GF-D8 (cell line): ENCODE data around the gene C2CD4A.
A peak's percentile ranks its signal among the peaks of the same experiment; 100 is the strongest.

Source experiments
- DNase-seq: peaks from one replicate; lab custom pipeline; 2025; lab: John Stamatoyannopoulos, UW

The C2CD4A gene

DNA sequence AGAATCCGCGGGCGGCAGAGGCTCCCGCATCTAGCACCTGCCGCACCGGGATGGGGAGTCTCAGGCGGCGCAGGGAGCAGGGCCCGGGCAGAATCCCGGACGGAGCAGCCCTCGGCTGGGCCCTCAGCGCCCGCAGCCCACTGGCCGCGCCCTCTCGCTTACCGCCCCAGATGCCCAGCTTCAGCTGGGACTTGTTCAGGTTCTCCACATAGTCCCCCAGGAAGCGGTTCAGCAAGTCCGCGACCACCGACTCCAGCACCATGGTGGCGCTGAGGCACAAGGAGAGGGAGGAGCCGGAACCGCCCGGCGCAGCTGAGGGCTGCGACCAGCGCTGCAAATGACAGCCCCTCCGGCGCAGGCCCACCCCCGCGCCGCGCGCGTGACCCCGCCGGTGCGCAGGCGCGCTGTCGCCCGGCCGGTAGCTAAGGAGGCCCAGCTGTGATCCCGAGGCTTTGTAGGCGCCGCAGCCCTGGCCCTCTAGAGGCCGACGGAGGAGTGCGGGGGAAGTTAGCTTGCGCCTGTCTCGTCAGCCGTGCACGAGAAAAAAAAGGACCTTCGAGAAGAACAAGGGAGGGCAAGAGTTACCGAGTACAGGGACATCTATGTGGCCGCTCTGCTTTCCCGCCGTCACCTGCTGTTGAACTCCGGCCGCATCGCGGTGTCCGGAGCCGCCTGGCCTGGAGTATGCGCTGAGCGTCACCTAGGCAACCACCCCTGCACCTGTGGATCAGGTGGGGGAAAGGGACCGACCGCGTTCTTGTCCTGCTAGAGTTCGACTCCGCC is 6.5 kb upstream of the C2CD4A start, which contains the start of gene VPS13C:
VPS13C (minus strand) TSS at position 335 of the 783 bp plus-strand sequence; CDS start at position 262, 73 bp downstream.
- DNase-seq = peak; percentile 81

DNA sequence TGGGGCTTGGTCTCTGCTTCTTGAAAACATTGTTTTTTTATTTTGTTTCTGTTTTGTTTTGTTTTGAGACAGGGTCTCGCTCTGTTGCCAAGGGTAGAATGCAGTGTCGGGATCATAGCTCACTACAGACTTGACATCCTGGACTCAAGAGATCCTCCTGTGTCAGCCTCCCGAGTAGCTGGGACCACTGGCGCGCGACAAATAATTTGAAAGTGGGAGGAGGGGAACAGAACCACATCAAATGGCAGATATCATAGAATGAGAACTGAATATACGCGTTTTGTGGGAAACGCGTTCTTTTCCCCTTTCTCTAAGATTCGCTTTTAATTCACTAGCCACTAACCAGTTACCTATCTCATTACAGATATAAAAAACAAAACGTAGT is 5.9 kb upstream of the C2CD4A start:
- no peak for DNase-seq

DNA sequence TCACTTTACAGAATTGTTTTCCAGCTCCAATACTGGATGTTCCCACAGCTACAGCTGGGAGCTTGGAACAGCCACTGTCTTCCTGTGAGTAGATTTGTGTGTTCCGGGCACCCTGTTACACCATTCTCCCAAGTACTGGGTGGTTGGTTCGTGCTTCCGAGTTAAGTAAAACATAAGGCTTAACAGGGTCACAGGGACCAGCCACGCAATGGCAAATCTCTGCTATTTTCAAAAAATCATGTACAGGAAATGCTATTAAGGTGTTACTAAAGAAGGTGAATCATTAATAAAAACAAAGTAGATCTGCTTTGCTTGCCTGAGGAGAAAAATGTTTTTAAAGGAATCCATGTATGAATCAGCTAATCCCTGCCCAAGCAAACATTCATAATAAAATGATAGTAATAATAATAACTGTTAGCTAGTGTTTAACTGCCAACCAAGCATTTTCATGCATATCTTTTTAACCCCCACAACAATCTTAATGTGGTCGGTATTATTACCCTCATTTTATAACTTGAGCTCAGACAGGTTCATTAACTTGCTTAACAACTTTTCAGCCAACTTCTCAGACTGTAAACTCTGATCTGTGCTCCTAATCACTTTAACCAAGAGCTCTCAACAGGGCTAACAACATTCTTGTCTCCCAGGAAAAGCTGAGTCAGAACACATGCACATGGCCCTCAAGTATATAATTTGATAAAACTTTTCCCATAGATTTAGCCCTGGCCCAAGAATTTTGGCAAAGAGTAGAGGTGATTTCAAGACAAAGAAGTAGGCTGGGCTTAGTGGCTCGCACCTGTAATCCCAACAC is 2.7 kb upstream of the C2CD4A start:
- DNase-seq = no peak

DNA sequence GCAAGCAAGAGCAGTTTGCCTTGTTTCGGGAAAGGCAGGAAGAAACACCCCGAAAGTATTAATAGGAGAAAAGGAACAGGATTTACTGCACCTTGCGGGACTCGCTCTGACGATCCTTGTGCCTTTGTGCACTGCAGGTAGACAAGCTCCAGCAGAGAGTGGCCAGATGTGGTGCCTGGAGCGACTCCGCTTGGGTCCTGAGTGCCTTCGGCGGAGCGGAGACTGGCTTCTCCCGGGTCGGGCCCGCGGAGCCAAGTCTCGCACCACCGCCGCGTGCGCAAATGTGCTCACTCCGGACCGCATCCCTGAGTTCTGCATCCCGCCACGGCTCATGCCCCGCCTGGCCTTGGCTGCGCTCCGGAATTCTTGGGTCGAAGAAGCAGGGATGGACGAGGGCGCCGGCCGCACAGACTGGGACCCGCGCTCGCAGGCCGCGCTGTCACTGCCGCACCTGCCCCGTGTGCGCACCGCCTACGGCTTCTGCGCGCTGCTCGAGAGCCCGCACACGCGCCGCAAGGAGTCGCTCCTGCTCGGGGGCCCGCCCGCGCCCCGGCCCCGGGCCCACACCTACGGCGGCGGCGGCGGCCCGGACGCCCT is 769 bp downstream of the C2CD4A start:
- no peak for DNase-seq

DNA sequence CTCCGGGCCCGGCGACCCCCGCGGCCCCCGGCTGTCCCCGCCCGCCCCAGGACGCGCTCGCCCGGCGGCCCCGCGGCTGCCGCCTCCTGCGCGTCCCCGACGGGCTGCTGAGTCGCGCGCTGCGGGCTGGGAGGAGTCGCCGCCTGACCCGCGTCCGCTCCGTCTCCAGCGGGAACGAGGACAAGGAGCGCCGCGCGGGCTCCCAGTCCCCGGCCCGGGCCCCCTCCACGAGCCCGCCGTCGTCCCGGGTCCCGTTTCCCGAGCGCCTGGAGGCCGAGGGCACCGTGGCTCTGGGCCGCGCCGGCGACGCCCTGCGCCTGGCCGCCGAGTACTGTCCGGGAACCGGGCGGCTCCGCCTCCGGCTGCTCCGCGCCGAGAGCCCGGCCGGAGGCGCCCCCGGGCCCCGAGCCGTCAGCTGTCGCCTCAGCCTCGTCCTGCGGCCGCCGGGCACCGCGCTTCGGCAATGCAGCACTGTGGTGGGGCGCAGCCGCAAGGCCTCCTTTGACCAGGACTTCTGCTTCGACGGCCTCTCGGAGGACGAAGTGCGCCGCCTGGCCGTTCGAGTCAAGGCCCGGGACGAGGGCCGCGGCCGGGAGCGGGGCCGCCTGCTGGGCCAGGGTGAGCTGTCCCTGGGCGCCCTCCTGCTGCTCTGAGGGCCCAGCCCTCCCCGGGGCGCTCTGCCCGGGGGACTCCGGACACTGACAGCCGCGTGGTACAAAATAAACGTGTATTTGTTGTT is 1.5 kb downstream of the C2CD4A start:
- no peak for DNase-seq

DNA sequence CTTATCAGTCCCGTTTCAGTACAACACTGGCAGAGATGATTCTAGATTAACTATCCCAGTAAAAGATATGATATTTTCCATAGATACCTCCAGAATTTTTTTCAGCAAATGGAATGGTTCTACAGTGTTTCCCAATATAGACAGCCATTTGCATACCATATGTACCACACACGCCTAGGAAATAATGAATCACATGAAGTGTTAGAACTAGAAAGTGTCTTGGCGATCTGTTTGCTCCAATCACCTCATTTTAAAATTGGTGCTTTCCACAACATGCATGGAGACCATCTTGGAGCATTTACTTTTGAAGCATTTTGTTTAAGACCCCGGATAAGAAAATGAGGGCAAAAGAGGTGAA is 2.0 kb downstream of the C2CD4A start:
- no peak for DNase-seq

DNA sequence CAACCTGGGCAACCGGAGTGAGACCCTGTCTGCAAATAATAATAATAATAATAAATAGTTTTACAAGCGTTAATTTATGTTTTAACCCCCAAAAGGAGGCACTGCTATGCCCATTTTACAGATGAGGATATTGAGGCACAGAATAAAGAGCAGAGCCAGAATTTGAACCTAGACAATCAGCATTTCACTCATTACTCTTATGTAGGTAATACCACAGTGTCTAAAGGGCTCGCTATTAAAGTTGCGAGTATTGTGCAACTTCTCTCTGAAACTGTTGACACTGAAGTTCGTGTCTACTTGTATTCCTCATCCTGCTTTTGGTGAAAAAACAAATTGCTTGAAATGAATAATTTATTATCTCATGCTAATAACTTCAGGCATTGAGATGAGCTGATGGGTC is 2.8 kb downstream of the C2CD4A start:
- DNase-seq = no peak

DNA sequence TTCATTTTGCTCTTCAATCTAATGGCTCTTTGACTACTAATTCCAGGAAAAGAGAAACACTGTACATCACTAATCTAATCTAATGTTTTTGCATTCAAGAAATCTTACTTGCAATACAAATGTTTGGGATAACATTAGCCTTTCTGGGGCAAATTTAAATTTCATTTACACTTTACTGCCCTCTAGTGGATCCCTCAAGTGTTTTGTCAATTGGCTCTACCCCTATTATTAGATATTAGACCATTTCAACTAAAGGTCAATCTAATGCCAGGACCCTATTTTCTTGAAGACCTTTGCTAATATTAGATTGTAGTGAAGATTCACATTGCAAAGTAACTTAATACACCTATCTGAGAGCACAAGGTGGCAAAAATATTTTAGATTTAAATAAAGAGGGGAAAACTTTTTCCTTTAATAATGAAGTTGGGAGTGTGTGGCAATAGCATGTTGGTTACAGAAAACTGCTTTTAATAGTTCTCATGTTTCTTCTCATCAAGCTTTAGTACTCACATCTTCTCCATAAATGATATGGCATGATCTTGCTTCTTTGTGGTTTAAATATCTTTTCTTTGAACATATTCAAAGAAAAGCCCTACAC is 5.0 kb downstream of the C2CD4A start:
- DNase-seq = no peak

DNA sequence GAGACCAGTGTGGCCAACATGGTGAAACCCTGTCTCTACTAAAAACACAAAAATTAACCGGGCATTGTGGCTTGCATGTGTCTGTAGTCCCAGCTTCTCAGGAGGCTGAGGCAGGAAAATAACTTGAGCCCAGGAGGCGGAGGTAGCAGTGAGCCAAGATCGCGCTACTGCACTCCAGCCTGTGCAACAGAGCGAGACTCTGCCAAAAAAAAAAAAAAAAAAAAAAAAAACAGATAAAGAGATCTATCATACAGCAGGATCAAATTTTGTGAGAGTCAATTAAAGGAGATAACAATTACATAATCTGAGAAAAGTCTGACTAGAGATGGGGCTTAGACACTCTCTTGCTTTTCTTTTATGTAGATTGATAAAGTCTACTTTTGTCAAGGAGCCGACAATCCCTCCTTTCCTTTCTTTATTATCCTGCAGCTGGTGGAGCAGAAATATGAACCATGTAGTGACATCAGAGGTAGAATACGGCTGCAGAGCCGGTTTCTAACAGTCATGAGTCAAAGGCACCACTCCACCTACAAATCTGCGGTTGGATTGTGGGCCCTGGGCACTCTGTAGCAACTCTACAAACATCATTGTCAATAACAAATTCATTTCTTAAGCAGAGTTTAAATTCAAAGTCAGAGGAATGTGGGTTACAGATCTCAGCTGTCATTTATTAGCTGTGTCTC is 9.0 kb downstream of the C2CD4A start:
- DNase-seq = no peak

DNA sequence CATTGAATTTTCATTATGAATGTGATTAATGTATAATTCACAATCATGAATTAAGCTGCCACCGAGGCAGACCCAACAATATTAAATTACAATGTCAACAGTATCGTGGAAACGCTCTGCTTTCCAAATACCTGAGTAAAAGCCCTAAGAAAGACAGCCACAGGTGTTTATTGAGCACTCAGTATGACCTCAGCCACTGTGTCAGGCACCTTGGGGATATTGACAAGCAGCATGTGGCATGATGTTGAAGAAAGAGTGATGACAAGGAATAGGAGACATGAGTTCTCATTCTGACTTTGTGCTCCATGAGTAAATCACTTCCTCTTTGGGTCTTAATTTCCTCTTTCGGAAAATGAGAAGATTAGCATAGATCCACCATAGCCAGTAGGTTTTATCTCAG is 12.8 kb downstream of the C2CD4A start:
- DNase-seq = no peak

DNA sequence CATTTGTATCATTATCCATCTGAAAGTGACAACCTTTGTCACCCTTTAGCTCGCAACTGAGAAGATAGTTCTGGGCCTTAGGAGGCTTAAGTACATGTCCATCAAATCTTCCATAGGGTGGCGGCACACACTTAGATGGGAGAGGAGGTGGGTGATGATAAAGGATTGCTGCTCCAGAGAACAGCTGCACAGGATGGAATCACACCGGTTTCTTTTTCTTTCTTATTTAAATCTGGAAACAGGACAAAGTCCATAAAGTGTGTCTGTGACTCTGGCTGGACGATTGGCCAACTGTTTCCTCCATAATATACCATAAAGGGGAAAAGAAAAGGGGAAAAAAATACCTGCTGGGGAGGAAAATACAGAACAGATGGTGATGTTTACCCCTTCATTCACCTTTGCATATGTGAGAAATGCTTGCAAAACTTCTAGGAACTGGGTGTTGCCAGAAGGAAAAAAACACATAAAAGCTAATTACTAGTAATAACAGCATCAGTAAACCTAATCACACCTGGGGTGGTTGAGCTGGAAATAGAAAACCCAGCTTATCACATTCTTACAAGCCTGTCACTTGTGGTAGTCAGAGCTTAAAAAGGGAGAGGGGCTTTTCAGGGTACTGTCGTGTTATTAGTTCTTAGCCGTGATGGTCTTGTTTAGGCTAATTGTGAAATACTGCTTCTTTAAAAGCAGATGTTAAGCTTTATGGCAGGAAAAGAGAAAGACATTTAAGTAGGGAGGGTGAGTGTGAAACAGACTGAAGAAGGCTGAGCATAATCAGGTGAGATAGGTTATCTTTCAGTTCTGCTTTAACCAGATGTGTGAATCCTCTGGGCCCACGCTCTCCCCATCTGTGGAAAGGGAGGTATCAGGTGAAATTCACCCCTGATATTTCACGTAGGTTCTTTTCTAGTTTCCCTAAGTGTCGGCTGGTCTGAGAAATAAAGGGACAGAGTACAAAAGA is 16.7 kb downstream of the C2CD4A start:
- no peak for DNase-seq

DNA sequence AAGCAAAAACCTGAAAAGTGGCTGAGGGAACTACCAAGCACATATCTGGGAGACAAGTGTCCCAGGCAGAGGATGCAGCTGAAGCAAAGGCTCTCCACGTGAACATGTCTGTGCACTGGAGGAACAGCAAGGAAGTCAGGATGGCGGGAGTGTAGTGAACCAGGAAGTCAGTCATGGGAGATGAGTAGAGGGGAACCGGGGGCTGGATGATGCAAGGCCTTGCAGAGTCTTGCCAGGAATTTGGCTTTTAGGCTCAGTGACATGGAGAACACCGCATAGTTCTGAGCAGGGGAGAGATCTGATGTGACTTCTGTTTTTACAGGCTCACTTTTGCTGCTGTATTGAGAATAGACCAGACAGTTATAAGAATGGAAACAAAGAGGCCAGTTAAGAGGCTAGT is 19.0 kb downstream of the C2CD4A start:
- no peak for DNase-seq

DNA sequence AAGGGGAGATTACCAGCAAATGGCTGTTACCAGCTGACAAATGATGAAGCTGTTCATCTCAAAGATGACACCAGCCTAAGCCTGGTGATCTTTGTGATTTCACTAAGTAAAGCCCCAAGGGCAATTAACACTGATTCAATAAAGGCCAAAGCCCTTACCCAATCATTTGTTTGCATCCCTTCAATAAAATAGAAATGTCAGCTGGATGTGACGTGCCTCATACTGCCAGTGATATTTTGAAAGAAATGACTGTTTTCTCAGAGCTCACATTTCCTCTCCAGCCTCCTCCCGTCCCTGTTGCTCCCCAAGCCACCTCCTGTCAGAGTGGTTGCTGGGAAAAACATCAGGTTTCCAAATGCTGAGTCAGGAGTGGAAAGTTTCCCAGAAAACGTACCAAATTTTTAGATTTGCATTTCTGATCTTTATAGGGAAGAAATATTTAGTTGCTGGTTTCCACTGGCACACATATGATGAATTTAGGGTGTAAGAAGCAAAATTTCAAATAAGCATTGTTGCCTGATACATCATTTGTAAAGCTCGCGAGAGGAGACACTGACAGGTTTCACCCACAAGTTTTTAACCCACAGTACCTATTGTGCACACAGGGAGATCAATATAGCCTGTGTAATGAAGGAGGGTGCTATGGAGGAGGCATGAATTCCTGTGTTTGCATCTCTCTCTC is 21.0 kb downstream of the C2CD4A start:
- DNase-seq = no peak

DNA sequence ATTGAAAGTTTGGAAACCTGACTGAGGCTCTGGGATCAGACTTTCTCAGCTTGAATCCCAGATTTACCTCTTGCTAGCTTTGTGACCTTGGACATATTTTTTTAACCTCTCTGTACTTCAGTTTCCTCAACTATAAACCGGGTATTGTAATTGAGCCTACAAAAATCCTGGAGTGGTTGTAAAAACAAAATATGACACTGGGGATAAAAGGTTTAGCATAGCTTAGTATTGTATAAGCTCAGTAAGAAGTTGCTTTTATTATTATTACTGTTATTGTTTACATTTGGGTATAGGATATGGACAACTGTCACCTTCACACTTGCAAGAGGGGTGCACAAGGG is 21.5 kb downstream of the C2CD4A start:
- no peak for DNase-seq

DNA sequence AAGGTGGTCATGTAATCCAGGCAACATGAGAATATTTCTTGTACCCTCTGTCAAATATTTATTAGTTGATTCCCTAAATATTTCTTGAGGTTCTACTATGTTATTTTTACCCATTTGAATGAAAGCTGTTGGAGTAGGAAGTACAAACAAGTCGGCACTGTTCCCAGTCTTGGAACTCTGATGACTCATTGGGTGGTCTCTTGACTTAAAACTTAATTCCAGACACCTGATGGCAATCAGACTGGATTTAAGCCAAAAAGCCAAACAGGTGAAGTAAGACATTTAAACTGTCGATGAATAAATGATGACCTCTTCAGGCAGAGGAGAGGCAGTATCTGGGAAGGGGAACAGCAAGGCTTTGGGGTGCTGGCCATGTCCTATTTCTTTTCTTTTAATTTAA is 22.8 kb downstream of the C2CD4A start:
- no peak for DNase-seq

DNA sequence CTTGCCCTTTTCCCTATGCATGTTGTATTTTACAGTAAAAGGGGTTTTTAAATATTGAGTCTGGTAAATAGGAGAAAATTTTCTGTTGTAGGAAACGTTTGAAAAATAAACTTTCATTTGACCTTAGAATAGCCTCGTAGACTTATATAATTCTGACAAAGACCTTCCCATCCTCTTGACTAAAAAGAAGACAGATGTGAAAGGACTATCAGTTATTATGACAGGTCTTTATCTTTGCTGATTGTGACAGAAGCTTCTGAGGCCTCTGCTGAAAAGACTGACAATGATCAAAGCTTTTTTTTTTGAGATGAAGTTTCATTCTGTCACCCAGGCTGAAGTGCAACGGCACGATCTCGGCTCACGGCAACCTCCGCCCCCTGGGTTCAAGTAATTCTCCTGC is 24.2 kb downstream of the C2CD4A start:
- DNase-seq = no peak

DNA sequence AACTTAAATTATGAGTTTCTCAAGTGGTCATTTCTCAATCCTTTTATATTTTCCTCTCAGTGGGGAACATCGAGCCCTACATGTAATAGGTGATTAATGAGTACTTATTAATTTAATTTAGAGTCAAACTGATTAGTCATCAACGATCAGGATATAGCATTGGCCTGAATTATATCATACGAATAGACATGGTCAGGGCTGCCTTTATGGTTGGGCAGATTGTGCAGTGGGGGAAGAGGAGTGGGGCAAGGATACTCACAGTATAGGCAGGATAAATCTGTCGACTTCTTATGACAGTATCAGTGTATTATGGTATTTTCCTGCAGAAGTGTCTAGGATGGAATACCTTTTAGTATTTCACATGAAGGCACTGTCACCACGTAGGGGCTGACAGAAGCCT is 27.0 kb downstream of the C2CD4A start:
- DNase-seq = no peak

DNA sequence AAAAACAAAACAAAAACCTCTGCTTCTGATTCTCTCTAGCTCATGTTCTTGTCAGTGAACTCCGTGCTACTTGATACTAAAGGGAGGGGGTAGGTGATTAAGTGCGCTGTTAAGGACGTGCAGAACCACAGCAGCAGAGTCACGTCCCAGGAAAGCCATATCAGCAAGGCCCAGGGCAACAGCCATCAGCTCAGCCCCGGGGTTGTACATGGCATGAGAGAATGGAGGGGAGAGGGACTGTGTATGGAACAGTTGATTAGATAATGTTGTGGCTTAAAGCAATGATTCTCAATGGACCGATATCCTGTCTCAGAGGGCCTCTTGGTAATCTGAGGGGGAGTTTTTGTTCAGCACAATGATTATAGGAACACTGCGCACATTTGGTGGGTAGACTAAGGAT is 27.6 kb downstream of the C2CD4A start:
- DNase-seq = no peak

DNA sequence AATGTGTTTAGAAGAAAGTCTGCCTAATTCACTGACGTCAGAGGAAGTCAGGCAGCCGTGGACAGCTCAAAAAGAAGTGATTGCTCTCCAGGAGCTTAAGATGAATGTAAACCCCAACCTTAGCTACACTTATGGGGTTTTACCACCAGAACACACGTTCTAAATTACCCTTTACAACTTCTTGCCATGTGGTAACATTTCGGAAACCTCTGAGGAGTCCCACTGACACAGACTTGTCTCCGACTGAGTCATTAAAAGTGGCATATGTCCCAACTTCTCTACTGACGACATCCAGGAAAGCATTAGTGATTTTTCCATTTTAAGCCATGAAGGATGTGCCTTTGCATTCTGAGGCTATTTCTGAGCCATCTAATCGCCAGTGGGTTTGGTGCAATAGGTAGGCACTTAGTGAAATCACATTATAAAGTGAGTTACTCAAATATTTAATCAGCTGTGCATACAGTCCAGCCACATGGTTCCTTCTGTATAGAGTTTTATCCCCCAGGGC is 32.4 kb downstream of the C2CD4A start:
- DNase-seq = no peak

DNA sequence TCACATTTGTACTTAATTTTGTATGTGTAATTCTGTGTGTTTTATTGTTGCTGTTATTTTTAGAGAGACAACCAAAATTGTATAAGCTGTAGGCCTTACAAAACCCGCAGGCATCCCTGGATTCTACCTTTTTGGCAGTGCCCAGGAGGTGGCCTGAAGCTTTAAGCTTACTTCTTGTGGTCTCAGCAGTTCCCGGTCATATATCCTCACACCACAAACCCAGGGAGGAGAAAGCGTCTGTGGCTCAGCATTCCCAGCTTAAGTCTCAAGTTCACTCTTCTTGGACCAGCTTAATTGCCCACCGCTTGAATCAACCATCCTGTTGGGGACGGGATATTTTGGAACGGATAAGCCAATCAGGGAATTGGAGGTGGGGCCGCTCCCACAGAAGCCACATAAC is 36.7 kb downstream of the C2CD4A start:
- DNase-seq = no peak
